H1 (cell line): ENCODE data around the gene JAKMIP2. TPM values are rescaled to one million over a fixed set of nuclear protein-coding genes. Genes with fewer than 3 reads are reported as not detected.

Source experiments
- BCL11A ChIP-seq, 2 experiments: IDR thresholded peaks; one replicate each; pipeline ENCODE4 v1.6.1; 2011; ENCODE audit warnings: low read depth in 2 of 2, low read length in 2 of 2, mild to moderate bottlenecking in 2 of 2
- EP300 ChIP-seq, 2 experiments: IDR thresholded peaks; 1 replicate in 1 of 2; 2 replicates in 1 of 2; pipeline ENCODE4 v1.6.1; 2011 to 2012; ENCODE audit warnings: low read depth in 2 of 2, low read length in 2 of 2, mild to moderate bottlenecking in 2 of 2, borderline replicate concordance in 1 of 2, inconsistent platforms in 1 of 2, moderate library complexity in 1 of 2
- POU5F1 ChIP-seq: IDR thresholded peaks from 2 replicates; pipeline ENCODE4 v1.6.1; 2011; ENCODE audit warnings: low read depth, mild to moderate bottlenecking, low read length, moderate library complexity
- TBP ChIP-seq: IDR thresholded peaks from 2 replicates; pipeline ENCODE4 v1.6.1; 2011; ENCODE audit warnings: low read depth, low read length, improper control_type of control experiment
- TEAD4 ChIP-seq: IDR thresholded peaks from 2 replicates; pipeline ENCODE4 v1.6.1; 2012; ENCODE audit warnings: low read depth, low read length, inconsistent platforms, mixed read lengths
- polyA plus RNA-seq, 7 experiments: library from polyadenylated mRNA; depleted of rRNA in 3 of 7; stranded (reverse) in 5 of 7; unstranded in 2 of 7; fragments of >200 nt in 5 of 7; fragments of 200-250 nt in 2 of 7; gene quantifications; 1 replicate in 5 of 7; 2 replicates in 1 of 7; 4 replicates in 1 of 7; pipeline versions ENCODE4 v1.2.1 to v1.2.3, GENCODE V29; 2011 to 2013; ENCODE audit warnings: missing spikeins in 2 of 7, mixed read lengths in 2 of 7
- total RNA-seq: library from RNA; stranded (reverse); fragmentation: NEBNext Ultra II Directional; extraction: Animal tissue kit (Norgen Biotek cat#: 25700); gene quantifications from 2 replicates; pipeline ENCODE4 v1.2.1, GENCODE V29; 2021
- TF ChIP-seq, protein P1 (sequence below): fragments of 300-600 bp; sonication (generic); IDR thresholded peaks from 2 replicates; pipeline ENCODE4 v1.7.1; 2012; ENCODE audit warnings: low read length, moderate library complexity, mild to moderate bottlenecking, inconsistent platforms; ENCODE audit not compliant: insufficient replicate concordance
- TF ChIP-seq, protein P2 (sequence below), 3 experiments: IDR thresholded peaks; 1 replicate in 2 of 3; 2 replicates in 1 of 3; pipeline versions ENCODE4 v1.5.1 to v1.6.1; 2011; ENCODE audit warnings: low read length in 3 of 3, mild to moderate bottlenecking in 3 of 3, inconsistent platforms in 2 of 3, low read depth in 1 of 3, moderate library complexity in 1 of 3; ENCODE audit not compliant: insufficient read depth in 1 of 3; ENCODE audit errors: control extremely low read depth in 1 of 3

The JAKMIP2 gene
- total and polyA plus RNA-seq, 2 of the 8 experiments (the other 6 are each of a cell fraction or from before 2014, with no cell fraction given) = 2.4 to 13.6 TPM

DNA sequence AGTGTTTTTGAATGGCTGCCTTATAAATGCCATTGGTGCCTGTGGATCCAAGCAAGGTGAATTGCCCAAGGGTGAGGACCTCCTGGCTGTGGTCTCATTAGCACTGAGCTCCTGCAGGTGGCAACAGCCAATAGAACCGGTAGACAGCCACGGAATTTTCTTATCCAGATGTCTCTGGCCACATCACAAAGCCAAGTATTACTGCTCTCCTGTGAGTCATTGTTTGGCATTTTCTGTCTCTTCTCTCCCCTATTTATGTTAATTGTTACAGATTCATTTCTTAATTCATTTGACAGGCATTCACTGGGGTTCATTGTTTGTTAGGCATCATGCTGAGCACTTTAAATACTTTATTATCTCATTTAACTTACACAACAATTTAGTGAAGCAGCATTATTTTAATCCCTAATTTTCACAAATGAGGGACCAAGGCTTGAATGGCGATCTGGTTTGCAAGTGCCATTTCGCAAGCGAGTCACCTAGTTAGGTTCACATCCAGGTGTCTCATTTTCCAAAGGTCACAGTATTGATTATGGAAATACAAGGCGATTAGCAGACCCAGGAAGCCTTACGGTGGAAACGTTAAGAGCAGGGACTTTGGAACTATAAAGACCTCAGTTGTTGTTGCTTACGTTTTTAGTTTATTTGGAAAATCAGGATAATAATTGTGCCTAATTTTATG is 214.5 kb downstream of the JAKMIP2 start (continued):
- TF ChIP-seq, protein P1, sequence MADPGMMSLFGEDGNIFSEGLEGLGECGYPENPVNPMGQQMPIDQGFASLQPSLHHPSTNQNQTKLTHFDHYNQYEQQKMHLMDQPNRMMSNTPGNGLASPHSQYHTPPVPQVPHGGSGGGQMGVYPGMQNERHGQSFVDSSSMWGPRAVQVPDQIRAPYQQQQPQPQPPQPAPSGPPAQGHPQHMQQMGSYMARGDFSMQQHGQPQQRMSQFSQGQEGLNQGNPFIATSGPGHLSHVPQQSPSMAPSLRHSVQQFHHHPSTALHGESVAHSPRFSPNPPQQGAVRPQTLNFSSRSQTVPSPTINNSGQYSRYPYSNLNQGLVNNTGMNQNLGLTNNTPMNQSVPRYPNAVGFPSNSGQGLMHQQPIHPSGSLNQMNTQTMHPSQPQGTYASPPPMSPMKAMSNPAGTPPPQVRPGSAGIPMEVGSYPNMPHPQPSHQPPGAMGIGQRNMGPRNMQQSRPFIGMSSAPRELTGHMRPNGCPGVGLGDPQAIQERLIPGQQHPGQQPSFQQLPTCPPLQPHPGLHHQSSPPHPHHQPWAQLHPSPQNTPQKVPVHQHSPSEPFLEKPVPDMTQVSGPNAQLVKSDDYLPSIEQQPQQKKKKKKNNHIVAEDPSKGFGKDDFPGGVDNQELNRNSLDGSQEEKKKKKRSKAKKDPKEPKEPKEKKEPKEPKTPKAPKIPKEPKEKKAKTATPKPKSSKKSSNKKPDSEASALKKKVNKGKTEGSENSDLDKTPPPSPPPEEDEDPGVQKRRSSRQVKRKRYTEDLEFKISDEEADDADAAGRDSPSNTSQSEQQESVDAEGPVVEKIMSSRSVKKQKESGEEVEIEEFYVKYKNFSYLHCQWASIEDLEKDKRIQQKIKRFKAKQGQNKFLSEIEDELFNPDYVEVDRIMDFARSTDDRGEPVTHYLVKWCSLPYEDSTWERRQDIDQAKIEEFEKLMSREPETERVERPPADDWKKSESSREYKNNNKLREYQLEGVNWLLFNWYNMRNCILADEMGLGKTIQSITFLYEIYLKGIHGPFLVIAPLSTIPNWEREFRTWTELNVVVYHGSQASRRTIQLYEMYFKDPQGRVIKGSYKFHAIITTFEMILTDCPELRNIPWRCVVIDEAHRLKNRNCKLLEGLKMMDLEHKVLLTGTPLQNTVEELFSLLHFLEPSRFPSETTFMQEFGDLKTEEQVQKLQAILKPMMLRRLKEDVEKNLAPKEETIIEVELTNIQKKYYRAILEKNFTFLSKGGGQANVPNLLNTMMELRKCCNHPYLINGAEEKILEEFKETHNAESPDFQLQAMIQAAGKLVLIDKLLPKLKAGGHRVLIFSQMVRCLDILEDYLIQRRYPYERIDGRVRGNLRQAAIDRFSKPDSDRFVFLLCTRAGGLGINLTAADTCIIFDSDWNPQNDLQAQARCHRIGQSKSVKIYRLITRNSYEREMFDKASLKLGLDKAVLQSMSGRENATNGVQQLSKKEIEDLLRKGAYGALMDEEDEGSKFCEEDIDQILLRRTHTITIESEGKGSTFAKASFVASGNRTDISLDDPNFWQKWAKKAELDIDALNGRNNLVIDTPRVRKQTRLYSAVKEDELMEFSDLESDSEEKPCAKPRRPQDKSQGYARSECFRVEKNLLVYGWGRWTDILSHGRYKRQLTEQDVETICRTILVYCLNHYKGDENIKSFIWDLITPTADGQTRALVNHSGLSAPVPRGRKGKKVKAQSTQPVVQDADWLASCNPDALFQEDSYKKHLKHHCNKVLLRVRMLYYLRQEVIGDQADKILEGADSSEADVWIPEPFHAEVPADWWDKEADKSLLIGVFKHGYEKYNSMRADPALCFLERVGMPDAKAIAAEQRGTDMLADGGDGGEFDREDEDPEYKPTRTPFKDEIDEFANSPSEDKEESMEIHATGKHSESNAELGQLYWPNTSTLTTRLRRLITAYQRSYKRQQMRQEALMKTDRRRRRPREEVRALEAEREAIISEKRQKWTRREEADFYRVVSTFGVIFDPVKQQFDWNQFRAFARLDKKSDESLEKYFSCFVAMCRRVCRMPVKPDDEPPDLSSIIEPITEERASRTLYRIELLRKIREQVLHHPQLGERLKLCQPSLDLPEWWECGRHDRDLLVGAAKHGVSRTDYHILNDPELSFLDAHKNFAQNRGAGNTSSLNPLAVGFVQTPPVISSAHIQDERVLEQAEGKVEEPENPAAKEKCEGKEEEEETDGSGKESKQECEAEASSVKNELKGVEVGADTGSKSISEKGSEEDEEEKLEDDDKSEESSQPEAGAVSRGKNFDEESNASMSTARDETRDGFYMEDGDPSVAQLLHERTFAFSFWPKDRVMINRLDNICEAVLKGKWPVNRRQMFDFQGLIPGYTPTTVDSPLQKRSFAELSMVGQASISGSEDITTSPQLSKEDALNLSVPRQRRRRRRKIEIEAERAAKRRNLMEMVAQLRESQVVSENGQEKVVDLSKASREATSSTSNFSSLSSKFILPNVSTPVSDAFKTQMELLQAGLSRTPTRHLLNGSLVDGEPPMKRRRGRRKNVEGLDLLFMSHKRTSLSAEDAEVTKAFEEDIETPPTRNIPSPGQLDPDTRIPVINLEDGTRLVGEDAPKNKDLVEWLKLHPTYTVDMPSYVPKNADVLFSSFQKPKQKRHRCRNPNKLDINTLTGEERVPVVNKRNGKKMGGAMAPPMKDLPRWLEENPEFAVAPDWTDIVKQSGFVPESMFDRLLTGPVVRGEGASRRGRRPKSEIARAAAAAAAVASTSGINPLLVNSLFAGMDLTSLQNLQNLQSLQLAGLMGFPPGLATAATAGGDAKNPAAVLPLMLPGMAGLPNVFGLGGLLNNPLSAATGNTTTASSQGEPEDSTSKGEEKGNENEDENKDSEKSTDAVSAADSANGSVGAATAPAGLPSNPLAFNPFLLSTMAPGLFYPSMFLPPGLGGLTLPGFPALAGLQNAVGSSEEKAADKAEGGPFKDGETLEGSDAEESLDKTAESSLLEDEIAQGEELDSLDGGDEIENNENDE = peak; percentile 77
- TF ChIP-seq POU5F1 (0 out of 2 replicates have a peak, but pooled peaks have one; percentile 14), TEAD4 (peak; percentile 38), EP300 (IDR thresholded peaks at IDR 0.05; ENCODE audit: borderline replicate concordance in 1 of 2, low read depth in 2 of 2, low read length in 2 of 2) (peak in 1 of 2 experiments; percentile 73; a peak in 2 of 3 replicates), TBP (peak; percentile 28; the same call in 1 of the 2 replicates), BCL11A (IDR thresholded peaks at IDR 0.05; ENCODE audit: low read depth in 2 of 2, low read length in 2 of 2) (no peak)
- TF ChIP-seq, protein P2, sequence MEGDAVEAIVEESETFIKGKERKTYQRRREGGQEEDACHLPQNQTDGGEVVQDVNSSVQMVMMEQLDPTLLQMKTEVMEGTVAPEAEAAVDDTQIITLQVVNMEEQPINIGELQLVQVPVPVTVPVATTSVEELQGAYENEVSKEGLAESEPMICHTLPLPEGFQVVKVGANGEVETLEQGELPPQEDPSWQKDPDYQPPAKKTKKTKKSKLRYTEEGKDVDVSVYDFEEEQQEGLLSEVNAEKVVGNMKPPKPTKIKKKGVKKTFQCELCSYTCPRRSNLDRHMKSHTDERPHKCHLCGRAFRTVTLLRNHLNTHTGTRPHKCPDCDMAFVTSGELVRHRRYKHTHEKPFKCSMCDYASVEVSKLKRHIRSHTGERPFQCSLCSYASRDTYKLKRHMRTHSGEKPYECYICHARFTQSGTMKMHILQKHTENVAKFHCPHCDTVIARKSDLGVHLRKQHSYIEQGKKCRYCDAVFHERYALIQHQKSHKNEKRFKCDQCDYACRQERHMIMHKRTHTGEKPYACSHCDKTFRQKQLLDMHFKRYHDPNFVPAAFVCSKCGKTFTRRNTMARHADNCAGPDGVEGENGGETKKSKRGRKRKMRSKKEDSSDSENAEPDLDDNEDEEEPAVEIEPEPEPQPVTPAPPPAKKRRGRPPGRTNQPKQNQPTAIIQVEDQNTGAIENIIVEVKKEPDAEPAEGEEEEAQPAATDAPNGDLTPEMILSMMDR (IDR thresholded peaks at IDR 0.05; ENCODE audit: control extremely low read depth in 1 of 3, insufficient read depth in 1 of 3, low read depth in 1 of 3, low read length in 3 of 3) = peak in 2 of 3 experiments; percentile 2 to 8; a peak in 1 of 4 replicates
